NOMO-1 (cell line): ENCODE results near the gene NRXN3.

Experiments
- DNase-seq, 2 experiments: peaks; one replicate each; lab custom pipeline; 2025; ENCODE audit not compliant: unreplicated experiment in 2 of 2; lab: John Stamatoyannopoulos, UW

The NRXN3 gene

DNA sequence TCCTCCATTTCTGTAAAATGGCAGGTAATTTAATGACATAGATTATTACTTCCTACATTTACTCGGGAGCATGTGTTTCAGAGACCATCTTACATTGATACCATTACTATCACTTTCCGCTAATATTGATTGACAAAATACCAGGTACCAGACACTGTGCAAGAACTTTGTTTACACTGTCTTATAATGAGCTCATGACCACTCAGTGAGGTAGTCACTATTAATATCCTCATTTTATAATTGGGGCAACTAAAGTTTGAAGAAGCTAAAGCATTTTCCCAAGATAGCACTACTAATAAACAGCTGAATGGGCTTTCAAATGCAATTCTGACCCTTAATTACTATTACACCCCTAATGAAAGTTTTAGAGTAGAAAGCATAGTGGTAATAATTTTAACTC lies 1306.4 kb downstream of the NRXN3 start:
- DNase-seq, result no peak

- DNase-seq, result no peak
Observed at GRCh38 chr14:79480212-79480611, 1310.0 kb downstream of the NRXN3 start.

DNA sequence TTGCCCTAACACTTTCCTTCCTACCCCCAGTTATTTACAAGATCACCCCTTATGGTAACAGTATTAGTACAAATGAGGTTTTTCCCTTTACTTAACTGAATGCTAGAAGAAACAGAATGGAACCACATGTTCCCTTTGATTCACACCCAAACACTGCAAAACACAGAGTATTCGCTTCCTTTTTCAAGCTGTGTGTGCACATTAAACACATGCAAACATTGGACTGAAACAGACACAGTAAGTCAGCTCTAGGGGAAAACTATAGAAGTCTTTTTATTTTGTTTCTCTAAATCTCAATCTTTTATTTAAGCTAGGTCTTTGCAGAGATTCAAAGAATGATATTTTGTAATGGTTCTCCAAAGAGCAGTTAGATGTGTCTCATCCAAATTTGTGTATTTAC lies 1312.7 kb downstream of the NRXN3 start:
- DNase-seq, result no peak

DNA sequence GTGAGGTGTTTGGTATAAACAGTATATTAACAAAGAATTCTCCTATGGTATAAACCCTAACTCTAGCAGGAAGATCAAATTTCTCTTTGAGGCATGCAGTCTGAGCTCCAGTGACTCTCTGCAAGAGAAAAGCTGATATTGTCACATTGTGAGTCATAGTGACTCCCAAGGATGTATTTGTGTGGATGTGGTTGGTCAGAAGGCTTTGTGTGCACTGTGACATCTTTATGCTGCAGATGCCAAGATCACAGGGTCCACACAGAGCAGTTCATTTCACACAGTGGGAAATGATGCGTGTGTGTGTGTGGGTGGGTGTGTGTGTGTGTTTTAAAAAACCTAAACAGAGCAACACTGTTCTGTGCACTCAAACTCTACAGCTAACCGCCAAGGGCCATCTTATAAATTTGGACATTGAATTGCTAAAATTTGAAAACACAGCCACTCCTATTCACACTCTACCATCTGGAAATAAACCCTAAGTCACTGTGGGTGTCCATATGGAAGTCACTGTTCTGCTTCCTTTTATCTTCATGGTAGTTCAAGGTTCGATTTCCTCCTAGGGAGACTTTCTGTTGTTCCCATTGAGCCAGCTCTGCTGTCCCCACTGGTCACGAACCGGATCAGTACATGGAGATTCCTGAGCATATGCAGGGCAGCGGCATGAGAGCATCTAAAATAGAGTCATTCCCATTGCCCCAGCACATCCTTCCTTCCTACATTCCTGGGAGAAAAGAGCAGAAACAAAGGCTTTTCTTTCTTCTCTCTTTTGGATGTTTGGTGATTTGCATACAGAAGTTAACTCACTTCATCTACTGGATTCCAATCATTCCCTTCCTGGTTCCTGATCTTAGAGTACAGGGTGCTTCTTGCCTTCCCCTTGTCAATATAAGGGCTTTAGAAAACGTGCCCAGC lies 1313.6 kb downstream of the NRXN3 start:
- no peak for DNase-seq

DNA sequence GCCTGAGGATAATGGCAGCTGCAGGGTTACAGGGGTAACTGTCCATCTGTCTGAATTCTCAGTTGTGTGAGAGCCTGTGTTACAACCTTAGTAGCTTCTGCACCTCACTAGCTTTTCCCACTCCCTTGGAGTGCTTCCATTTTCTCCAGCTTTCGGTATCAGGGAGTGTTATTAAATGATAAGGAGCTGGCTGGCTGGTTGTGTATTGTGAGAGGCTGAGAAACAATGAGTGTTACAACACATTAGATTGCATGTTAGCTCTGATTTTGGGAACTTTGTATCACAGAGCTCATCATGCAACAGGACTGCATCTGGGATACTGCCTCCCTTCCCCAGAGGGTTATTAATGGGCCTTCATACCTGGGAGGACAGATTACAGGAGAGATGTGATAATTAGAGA lies 1317.5 kb downstream of the NRXN3 start:
- no peak for DNase-seq

DNA sequence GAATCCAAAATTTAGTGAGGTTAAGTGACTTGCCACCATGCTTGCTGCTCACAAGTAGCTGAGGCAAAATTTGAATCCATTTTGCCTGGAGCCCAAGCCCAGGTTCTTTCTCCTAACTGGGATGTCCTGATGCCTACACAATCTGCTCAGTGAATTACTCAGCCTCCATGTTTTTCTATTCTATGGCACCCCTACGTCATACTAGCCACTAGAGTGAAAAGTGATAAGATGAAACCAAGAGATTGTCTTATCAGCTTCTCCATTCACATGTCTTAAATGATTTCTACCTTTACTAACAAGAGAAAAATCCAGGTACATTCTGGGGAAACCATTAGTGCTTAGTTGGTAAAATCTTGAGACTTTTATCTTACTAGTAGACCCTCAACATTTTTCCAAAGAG lies 1321.0 kb downstream of the NRXN3 start:
- no peak for DNase-seq

- no peak for DNase-seq
Observed at GRCh38 chr14:79493081-79493645, 1323.0 kb downstream of the NRXN3 start.

- no peak for DNase-seq
Observed at GRCh38 chr14:79496701-79497100, 1326.5 kb downstream of the NRXN3 start.

- DNase-seq, result no peak
Observed at GRCh38 chr14:79500489-79500888, 1330.3 kb downstream of the NRXN3 start.

DNA sequence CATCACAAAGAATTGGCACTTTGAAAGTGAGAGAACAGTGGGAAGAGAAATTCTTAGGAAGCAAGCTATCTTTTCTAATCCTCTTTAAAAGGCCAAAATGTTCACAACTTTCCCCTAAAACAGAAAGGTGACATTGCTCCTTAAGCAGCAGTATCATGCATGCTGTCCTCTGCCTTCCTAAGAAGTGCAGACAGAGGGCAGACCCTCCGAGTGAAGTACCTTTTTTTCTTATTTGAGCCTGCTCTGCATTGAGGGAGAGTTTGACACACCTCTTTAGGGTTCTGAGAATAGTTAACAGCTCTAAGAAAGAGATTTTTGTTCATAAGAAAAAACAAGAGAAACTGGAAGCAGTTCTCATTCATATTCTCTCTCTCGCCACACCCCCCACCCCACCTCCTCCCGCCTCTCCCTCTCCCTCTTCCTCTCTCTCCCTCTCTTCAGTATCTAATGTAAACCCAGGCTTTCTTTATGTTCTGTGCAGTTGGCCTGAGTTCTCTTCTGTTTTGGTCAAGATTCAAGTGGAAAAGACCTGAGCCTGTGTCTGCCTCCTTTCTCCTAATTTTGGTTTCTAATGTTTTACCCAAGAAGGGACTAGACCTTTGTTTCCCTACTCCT lies 1332.1 kb downstream of the NRXN3 start:
- no peak for DNase-seq

GRCh38 chr14:79502751-79503148 lies 1332.6 kb downstream of the NRXN3 start:
- DNase-seq, result no peak

- no peak for DNase-seq
Observed at GRCh38 chr14:79510659-79511058, 1340.5 kb downstream of the NRXN3 start.

DNA sequence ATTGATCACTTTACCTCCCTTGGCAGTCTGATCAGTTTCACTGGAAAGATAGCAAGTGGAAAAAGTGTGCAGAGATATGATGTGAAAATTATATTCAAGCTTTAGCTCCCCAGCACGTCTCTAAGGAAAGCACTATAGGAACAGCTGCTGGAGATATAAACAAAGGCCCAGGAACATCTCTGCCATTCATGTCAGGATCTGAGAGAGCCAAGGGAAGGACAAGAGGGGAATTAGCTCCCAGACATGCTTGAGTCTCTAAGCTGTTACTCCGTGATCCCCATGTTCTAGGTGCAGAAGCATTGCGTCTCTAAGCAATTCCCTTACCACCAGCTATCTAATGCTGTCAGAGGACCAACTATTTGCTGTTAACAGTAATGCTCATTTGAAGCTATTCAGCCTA lies 1341.0 kb downstream of the NRXN3 start:
- no peak for DNase-seq

DNA sequence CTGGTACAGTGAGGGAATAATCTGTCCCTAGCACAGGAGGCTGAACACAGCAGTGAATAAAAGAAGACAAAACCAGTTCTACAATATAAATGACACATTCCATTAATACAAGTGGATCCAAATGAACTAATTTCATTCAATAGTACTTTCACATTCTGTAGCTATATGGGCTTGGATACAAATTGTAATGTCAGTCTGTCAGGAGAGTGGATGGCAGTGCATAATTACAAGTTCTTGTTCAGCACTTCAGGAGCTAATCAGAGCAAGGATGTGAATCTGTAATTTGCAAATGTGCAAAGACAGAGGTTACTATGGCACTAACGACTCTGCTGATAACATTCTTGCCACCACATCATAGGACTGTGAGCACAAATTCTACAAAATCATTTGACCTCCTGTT lies 1343.3 kb downstream of the NRXN3 start:
- DNase-seq, result no peak

GRCh38 chr14:79514700-79515099 lies 1344.5 kb downstream of the NRXN3 start:
- no peak for DNase-seq

DNA sequence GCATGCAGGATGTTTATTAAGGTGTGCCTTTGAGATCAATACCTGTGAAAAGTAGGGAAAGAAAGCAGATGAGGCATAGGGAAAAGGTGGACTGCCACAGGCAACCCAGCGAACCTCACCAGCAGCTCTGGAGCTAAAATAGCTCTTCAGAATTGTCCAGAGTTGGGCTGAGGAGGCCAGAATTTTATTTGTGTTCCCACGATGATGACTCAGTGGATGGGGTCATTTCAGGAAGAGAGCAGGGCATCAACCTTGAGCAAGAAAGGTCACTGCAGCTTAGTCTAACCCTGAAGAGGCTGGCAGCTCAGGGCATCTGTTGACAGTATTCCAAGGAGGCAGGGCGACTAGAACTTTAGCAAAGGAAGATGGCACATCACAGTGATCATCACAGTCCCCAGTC lies 1345.0 kb downstream of the NRXN3 start:
- no peak for DNase-seq

- DNase-seq, result no peak
Observed at GRCh38 chr14:79516009-79516408, 1345.8 kb downstream of the NRXN3 start.

DNA sequence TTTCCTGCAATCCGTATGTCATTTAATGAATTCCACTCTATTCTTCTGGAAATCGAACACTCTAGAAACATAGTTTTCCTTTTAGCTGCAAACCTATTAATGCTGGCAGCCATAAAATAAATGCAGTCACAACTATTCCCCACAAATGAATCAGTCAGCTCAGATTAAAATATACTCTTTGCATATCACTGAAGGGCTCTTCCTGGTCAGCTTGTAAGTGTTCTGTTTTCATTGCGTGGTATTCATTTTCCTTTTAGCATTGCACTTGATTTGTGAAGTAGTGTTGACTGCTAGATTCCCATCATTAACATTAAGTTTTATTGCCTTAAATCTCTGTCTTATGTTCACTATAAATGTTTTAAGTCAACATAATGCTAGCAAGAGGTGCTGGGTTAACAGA lies 1355.2 kb downstream of the NRXN3 start:
- no peak for DNase-seq

DNA sequence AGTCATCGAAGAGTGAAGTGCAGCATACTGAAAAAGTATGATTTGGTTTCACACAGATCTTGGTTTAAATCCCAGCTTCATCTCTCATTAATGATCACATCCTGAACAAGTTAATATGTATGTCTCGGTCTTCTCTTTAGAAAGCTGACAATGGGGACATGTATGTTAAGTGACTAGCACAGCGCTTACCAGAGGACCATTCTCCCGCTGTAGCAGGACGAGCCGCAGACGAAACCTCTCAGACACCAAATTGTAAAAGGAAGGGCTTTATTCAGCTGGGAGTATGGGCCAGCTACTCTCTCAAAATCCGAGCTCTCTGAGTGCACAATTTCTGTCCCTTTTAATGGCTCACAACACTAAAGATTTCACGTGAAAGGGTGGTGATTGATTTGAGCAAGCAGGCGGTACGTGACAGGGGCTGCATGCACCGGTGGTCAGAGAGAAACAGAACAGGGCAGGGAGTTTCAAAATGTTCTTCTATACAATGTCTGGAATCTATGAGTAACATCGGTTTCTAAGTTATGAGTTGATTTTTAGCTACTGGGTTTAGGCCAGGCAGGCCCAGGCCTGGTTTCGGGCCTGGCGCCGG lies 1358.7 kb downstream of the NRXN3 start:
- no peak for DNase-seq

DNA sequence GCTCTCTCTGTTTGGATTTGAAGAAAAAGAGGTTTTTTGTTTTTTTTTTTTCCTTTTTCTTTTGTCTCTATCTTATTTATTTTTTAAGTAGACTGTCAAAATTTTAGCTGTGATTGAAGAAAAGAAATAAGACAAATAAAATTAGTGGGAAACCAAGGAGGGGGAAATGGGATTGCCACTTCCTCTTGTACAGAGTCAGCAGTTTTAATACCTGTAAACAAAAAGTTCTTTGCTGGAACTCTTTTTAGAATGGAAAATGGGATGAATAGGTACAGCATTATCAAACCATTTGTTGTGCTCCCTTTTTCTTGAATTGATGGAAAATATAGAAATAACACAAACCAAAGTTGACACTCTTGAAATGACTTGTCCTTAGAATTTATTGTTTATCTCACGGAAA lies 1360.4 kb downstream of the NRXN3 start:
- DNase-seq, result no peak

DNA sequence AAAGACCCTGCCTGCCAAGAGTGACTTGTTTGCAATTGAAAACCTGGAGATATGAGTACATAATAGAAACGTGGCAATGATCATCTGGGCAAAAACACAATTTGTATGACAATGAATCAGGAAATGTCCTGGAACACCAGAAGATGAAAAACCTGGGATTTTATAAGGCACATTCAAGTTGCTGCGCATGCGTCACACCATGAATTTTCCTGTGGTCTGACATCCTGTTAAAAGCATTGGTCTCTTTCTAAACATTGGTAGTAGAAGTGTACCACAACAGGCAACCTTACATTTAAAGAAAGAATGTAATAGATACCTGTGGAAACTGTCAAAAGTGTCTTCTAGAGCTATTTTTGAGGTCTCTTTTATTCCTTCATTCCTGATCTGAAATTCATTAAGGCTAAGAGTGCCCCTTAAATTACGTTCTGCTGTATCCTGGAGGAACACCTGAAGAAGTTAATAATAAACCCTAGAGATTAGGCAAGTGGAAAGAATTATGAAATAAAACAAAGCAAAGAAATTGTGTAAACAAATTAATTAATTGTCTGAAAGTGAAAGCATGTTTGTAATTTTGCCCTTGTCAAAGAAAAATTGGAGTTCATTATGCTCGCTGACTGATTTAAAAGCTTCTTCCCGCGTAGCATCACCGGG lies 1364.7 kb downstream of the NRXN3 start:
- DNase-seq, result no peak
